ENCODE results near the gene NEURL1. TPM values are rescaled to one million over a fixed set of nuclear protein-coding genes. Genes with fewer than 3 reads are reported as not detected.

The NEURL1 gene
- total RNA-seq, 1 donor: not detected

DNA sequence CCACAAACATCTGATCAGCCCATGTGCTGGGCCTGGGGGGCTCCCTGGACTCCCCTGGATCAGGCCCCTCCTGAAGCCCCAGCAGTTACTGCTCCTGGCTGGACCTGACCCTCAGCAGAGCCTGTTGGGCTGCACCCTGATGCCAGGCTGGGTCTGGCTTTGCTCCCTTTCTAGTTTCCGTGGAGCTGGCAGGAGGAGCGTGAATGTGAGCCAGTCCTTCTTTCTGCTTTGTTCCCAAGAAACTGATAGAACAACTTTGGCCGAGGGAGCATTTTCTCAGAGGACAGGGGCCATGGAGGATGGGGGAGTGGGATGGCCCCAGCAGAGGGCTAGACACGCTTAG, 128.2 kb downstream of the NEURL1 start:
- H3K27me3 ChIP-seq (ENCODE audit: insufficient read depth, low read length): no peaks in the 10 kb centered on the region
- no peak overlapping the region for H3K4me3 ChIP-seq (ENCODE audit: insufficient read depth, low read length)
- no peak overlapping the region for H3K4me2 ChIP-seq (ENCODE audit: insufficient read depth, low read length)
- H4K20me1 ChIP-seq (ENCODE audit: insufficient read depth, low read length): peaks cover 12% of the 10 kb centered on the region
- peak; percentile 49 for DNase-seq (ENCODE audit: insufficient read length, low spot score, missing footprints)
- H3K4me1 ChIP-seq (ENCODE audit: insufficient read depth, low read length): peaks cover 41% of the 10 kb centered on the region
- peaks cover 64% of the 10 kb centered on the region for H3K36me3 ChIP-seq (ENCODE audit: insufficient read depth, low read length)
- no peak overlapping the region for H2AFZ ChIP-seq (ENCODE audit: low read length)
- H3K79me2 ChIP-seq (ENCODE audit: insufficient read depth, low read length): peaks cover 2% of the 10 kb centered on the region
- H3K9me3 ChIP-seq (ENCODE audit: low read depth, low read length): no peaks in the 10 kb centered on the region
- no peak overlapping the region for H3K27ac ChIP-seq (ENCODE audit: low read depth, low read length)
- TF ChIP-seq, protein P1, sequence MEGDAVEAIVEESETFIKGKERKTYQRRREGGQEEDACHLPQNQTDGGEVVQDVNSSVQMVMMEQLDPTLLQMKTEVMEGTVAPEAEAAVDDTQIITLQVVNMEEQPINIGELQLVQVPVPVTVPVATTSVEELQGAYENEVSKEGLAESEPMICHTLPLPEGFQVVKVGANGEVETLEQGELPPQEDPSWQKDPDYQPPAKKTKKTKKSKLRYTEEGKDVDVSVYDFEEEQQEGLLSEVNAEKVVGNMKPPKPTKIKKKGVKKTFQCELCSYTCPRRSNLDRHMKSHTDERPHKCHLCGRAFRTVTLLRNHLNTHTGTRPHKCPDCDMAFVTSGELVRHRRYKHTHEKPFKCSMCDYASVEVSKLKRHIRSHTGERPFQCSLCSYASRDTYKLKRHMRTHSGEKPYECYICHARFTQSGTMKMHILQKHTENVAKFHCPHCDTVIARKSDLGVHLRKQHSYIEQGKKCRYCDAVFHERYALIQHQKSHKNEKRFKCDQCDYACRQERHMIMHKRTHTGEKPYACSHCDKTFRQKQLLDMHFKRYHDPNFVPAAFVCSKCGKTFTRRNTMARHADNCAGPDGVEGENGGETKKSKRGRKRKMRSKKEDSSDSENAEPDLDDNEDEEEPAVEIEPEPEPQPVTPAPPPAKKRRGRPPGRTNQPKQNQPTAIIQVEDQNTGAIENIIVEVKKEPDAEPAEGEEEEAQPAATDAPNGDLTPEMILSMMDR (IDR thresholded peaks at IDR 0.05; ENCODE audit: extremely low read depth, low read depth, low read length): no peak

DNA sequence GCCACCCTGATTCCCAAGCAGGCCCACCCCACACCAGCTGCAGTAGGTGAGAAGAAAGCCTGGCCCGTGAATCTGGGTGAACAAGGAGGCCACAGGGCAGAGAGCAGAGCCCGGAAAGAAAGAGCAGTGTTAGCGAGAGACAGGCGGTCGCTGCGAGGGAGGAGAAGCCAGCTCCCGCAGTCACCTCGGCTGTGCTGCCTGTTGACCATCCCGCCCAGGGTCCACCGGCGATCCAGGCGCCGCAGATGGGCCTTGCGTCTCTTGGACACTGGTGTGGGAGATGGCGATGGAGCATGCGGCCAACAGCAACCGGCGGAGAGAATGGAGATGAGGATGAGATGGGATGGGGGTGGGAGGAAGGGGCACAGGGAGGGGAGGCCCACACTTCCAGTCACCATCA, 128.8 kb downstream of the NEURL1 start:
- H3K79me2 ChIP-seq (ENCODE audit: insufficient read depth, low read length): peaks cover 2% of the 10 kb centered on the region
- peaks cover 70% of the 10 kb centered on the region for H3K36me3 ChIP-seq (ENCODE audit: insufficient read depth, low read length)
- H2AFZ ChIP-seq (ENCODE audit: low read length): no peak overlapping the region
- peaks cover 6% of the 10 kb centered on the region for H4K20me1 ChIP-seq (ENCODE audit: insufficient read depth, low read length)
- H3K27ac ChIP-seq (ENCODE audit: low read depth, low read length): no peak overlapping the region
- peaks cover 36% of the 10 kb centered on the region for H3K4me1 ChIP-seq (ENCODE audit: insufficient read depth, low read length)
- H3K27me3 ChIP-seq (ENCODE audit: insufficient read depth, low read length): no peaks in the 10 kb centered on the region
- H3K4me3 ChIP-seq (ENCODE audit: insufficient read depth, low read length): no peak overlapping the region
- DNase-seq (ENCODE audit: insufficient read length, low spot score, missing footprints): peak; percentile 38
- TF ChIP-seq, protein P1 (IDR thresholded peaks at IDR 0.05; ENCODE audit: extremely low read depth, low read depth, low read length): no peak
- H3K9me3 ChIP-seq (ENCODE audit: low read depth, low read length): no peaks in the 10 kb centered on the region
- H3K4me2 ChIP-seq (ENCODE audit: insufficient read depth, low read length): no peak overlapping the region

DNA sequence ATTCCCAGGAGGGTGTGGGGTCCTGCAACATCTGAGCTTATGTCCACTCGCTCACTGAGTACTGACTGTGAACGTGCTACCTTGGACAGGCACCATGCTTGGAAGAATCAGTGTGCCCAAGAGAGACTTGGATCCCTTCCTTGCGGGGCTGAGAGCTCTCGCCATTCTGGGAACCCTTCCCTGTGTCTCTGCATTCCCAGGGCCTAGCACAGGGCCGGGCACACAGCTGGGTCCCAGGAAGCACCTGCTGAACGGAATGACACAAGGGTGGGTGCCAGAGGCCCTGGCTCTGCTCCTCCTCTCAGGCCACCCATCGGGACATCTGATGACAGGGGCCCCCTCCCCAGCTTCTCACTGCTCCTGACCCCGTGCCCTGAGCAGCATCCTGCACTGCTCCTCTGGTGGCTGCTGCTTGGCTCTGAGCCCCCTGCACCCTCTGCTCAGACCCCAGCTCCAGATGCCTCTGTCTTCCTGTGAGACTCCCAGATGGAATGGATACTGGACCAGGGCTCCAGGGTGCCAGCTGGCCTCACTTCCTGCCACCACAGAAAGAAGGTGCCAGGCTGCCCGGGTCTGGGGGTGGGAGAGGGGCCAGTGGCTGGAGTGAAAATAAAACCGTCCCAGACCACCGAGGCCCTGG, 129.6 kb downstream of the NEURL1 start:
- peaks cover 70% of the 10 kb centered on the region for H3K36me3 ChIP-seq (ENCODE audit: insufficient read depth, low read length)
- H3K79me2 ChIP-seq (ENCODE audit: insufficient read depth, low read length): peaks cover 2% of the 10 kb centered on the region

DNA sequence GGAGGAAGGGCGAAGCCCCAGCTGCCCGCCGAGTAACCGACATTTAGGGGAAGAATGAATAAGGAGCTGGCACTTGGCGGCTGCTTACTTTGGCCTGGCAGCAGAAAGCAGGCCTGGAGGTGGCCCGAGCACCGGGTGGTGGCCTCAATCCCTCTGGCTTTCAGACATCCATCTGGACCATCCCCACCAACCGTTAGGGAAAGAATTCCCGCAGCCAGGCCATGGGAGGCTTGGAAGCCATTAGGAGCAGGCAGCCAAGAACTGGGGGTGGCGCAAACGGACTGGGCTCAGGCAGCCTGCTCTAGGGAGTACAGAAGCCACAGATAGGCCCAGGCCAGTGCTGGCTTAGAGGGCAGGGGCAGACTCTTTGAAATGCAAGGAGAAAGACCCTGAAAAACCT, 132.7 kb downstream of the NEURL1 start:
- no peak for DNase-seq (ENCODE audit: insufficient read length, low spot score, missing footprints)
- Histone ChIP-seq H3K4me3 (ENCODE audit: insufficient read depth, low read length) (no peak overlapping the region), H3K4me1 (ENCODE audit: insufficient read depth, low read length) (no peaks in the 10 kb centered on the region), H3K27me3 (ENCODE audit: insufficient read depth, low read length) (no peaks in the 10 kb centered on the region), H3K9me3 (ENCODE audit: low read depth, low read length) (no peaks in the 10 kb centered on the region), H3K79me2 (ENCODE audit: insufficient read depth, low read length) (peaks cover 14% of the 10 kb centered on the region), H4K20me1 (ENCODE audit: insufficient read depth, low read length) (peaks cover 14% of the 10 kb centered on the region), H3K36me3 (ENCODE audit: insufficient read depth, low read length) (peaks cover 71% of the 10 kb centered on the region), H3K27ac (ENCODE audit: low read depth, low read length) (no peak overlapping the region), H2AFZ (ENCODE audit: low read length) (no peak overlapping the region), H3K4me2 (ENCODE audit: insufficient read depth, low read length) (no peak overlapping the region)
- TF ChIP-seq, protein P1 (IDR thresholded peaks at IDR 0.05; ENCODE audit: extremely low read depth, low read depth, low read length): no peak

More for the DNA sequence above, 129.6 kb downstream of the NEURL1 start:
- peaks cover 6% of the 10 kb centered on the region for H4K20me1 ChIP-seq (ENCODE audit: insufficient read depth, low read length)
- peak; percentile 55 for DNase-seq (ENCODE audit: insufficient read length, low spot score, missing footprints)
- H3K9me3 ChIP-seq (ENCODE audit: low read depth, low read length): no peaks in the 10 kb centered on the region
- TF ChIP-seq, protein P1 (IDR thresholded peaks at IDR 0.05; ENCODE audit: extremely low read depth, low read depth, low read length): no peak
- no peak overlapping the region for H3K27ac ChIP-seq (ENCODE audit: low read depth, low read length)
- no peak overlapping the region for H3K4me3 ChIP-seq (ENCODE audit: insufficient read depth, low read length)
- no peak overlapping the region for H3K4me2 ChIP-seq (ENCODE audit: insufficient read depth, low read length)
- no peak overlapping the region for H2AFZ ChIP-seq (ENCODE audit: low read length)
- no peaks in the 10 kb centered on the region for H3K27me3 ChIP-seq (ENCODE audit: insufficient read depth, low read length)
- peaks cover 29% of the 10 kb centered on the region for H3K4me1 ChIP-seq (ENCODE audit: insufficient read depth, low read length)

Measured in osteoblast (primary cell).